ENCODE data around the gene TLR6.

DNA sequence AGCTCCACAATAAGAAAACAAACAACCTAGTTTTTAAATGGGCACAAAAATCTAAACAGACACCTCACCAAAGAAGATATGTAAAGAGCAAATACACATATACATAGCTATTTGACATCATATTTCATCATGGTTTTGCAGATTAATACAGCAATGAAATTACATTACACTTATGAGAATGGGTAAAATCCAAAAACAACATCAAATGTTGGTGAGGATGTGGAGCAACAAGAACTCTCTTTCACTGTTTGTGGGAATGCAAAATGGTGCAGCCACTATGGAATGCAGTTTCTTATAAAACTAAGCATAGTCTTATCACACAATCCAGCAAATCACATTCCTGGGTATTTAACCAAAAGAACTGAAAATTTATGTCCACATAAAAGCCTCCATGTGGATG, 25.0 kb downstream of the TLR6 start:
- TF ChIP-seq, protein P1, sequence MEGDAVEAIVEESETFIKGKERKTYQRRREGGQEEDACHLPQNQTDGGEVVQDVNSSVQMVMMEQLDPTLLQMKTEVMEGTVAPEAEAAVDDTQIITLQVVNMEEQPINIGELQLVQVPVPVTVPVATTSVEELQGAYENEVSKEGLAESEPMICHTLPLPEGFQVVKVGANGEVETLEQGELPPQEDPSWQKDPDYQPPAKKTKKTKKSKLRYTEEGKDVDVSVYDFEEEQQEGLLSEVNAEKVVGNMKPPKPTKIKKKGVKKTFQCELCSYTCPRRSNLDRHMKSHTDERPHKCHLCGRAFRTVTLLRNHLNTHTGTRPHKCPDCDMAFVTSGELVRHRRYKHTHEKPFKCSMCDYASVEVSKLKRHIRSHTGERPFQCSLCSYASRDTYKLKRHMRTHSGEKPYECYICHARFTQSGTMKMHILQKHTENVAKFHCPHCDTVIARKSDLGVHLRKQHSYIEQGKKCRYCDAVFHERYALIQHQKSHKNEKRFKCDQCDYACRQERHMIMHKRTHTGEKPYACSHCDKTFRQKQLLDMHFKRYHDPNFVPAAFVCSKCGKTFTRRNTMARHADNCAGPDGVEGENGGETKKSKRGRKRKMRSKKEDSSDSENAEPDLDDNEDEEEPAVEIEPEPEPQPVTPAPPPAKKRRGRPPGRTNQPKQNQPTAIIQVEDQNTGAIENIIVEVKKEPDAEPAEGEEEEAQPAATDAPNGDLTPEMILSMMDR (IDR thresholded peaks at IDR 0.05; ENCODE audit: poor library complexity) = no peak
- TF ChIP-seq EZH2 (IDR thresholded peaks at IDR 0.05; ENCODE audit: borderline replicate concordance) (no peak), EZH2phosphoT487 (IDR thresholded peaks at IDR 0.05; ENCODE audit: low read depth, severe bottlenecking, unreplicated experiment) (no peak)
